Left ventricle myocardium superior (tissue), 1 donor: ENCODE measurements around the gene KIAA0319L. TPM values are rescaled to one million over a fixed set of nuclear protein-coding genes. Genes with fewer than 3 reads are reported as not detected.
"Not testable (repeated sequence)": the region's sequence is repeated elsewhere in the genome, so short reads cannot be mapped to it uniquely, and the experiment has no call there.

ENCODE experiments used
- ATAC-seq: fragments of 200-7000 bp; cut with Tn5 transposase; one replicate; pipeline ENCODE4 v1.9.1; 2020; ENCODE audit warnings: mild to moderate bottlenecking, moderate library complexity
- DNase-seq: peaks from one replicate; pipeline ENCODE4 v3.0.0-alpha.2; 2020
- intact Hi-C: fragments of 100-400 bp; cut with micrococcal nuclease; formaldehyde crosslinking; loops from one replicate; pipeline ENCODE4 v1.11.0; 2022
- total RNA-seq: library from RNA; stranded (reverse); fragmentation: NEBNext Ultra II Directional; extraction: Animal tissue kit (Norgen Biotek cat#: 25700); gene quantifications from one replicate; pipeline ENCODE4 v1.2.1, GENCODE V29; 2021
- donor health status: DM: no; HTN: yes; CAD: no; lungs with severe emphysema.

Gene KIAA0319L
- total RNA-seq, 1 donor from 2014 or later: 77.9 TPM

GRCh38 chr1:35511305-35511704 lies 45.9 kb downstream of the KIAA0319L start:
- ATAC-seq: no peak
- DNase-seq: no peak
- intact Hi-C loops: no loop called here

- intact Hi-C loops: no loop called here
- DNase-seq: no peak
- ATAC-seq: no peak
These were observed 47.6 kb downstream of the KIAA0319L start for GRCh38 chr1:35509558-35509957.

GRCh38 chr1:35507947-35508346 lies 49.3 kb downstream of the KIAA0319L start:
- ATAC-seq (peak; percentile 8), DNase-seq (no peak)
- intact Hi-C loops: no loop called here

- DNase-seq: no peak
- intact Hi-C loops: no loop called here
- ATAC-seq: no peak
These were observed 50.0 kb downstream of the KIAA0319L start for GRCh38 chr1:35506960-35507912.

- intact Hi-C loops: no loop called here
- ATAC-seq: peak; percentile 56
- no peak for DNase-seq
These were observed 51.0 kb downstream of the KIAA0319L start for GRCh38 chr1:35505911-35506798.

- intact Hi-C loops: no loop called here
- ATAC-seq (no peak), DNase-seq (no peak)
These were observed 55.0 kb downstream of the KIAA0319L start for GRCh38 chr1:35502242-35502641.

- intact Hi-C loops: no loop called here
- DNase-seq: no peak
- ATAC-seq: peak; percentile 21
These were observed 56.8 kb downstream of the KIAA0319L start for GRCh38 chr1:35500439-35500838.

- intact Hi-C loops: no loop called here
- ATAC-seq (peak; percentile 71), DNase-seq (no peak)
These were observed 57.5 kb downstream of the KIAA0319L start for GRCh38 chr1:35499652-35500176.

GRCh38 chr1:35499231-35499630 lies 58.0 kb downstream of the KIAA0319L start:
- intact Hi-C loops: no loop called here
- ATAC-seq (no peak), DNase-seq (no peak)

- no peak for DNase-seq
- intact Hi-C loops: no loop called here
- no peak for ATAC-seq
These were observed 59.6 kb downstream of the KIAA0319L start for GRCh38 chr1:35497571-35497970.

- intact Hi-C loops: no loop called here
- DNase-seq: no peak
- ATAC-seq: no peak
These were observed 67.0 kb downstream of the KIAA0319L start for GRCh38 chr1:35490250-35490649.

GRCh38 chr1:35488336-35488735 lies 68.9 kb downstream of the KIAA0319L start:
- ATAC-seq (no peak), DNase-seq (no peak)
- intact Hi-C loops: no loop called here

GRCh38 chr1:35486858-35487408 lies 70.3 kb downstream of the KIAA0319L start:
- intact Hi-C loops: no loop called here
- ATAC-seq (no peak), DNase-seq (no peak)

- intact Hi-C loops: no loop called here
- ATAC-seq (no peak), DNase-seq (no peak)
These were observed 76.0 kb downstream of the KIAA0319L start for GRCh38 chr1:35481229-35481628.

- no peak for ATAC-seq
- DNase-seq: no peak
- intact Hi-C loops: no loop called here
These were observed 79.3 kb downstream of the KIAA0319L start for GRCh38 chr1:35477870-35478269.

GRCh38 chr1:35475856-35476674 lies 81.1 kb downstream of the KIAA0319L start:
- ATAC-seq (no peak), DNase-seq (no peak)
- intact Hi-C loops: no loop called here

- ATAC-seq: no peak
- intact Hi-C loops: no loop called here
- DNase-seq: no peak
These were observed 81.8 kb downstream of the KIAA0319L start for GRCh38 chr1:35475356-35475755.

GRCh38 chr1:35473216-35473615 lies 84.0 kb downstream of the KIAA0319L start:
- ATAC-seq, DNase-seq, intact Hi-C loops: not testable (repeated sequence)
